NCI-H1694 (cell line): ENCODE measurements around the gene CSHL1.
"Not testable (repeated sequence)": the region's sequence is repeated elsewhere in the genome, so short reads cannot be mapped to it uniquely, and the experiment has no call there.

Source experiments
- DNase-seq: peaks from one replicate; lab custom pipeline; 2025; lab: John Stamatoyannopoulos, UW

CSHL1 gene

DNA sequence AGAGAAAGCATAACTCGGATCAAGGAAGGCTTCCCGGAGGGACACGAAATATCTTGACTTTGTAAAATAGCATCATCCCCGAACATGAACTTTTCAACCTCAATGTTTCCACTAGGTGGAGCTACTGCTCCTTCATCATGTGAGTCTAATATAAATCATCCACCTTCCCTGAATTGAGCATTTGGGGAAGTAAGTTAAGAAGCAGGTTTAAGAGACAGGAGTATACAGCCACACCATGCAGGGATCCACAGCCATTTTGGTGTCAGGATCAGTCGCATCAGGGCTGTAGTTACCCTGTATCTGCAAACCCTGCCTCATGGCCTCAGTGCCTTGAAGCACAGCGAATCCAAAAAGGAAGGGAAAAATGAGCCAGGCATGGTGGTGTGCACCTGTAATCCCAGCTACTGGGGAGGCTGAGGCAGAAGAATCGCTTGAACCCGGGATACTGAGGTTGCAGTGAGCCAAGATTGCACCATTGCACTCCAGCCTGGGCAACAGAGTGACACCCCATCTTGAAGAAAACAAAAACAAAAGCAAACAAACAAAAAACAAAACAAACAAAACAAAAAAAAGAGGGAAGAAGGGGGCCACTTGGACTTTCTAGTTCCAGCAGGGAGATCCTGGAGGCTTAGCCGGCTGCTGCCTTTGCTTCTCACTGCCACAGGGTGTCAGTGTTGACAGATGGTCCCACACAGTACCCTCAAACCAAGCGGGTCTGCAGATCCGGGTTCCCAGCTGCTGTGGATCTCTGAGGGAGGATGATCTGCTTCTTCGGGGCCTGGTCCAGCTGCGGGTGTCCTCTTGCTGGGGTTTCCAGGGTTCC lies 21.8 kb downstream of the CSHL1 start:
- DNase-seq = peak; percentile 64

- DNase-seq = not testable (repeated sequence)
Observed at GRCh38 chr17:63885119-63885518, 25.9 kb downstream of the CSHL1 start.

DNA sequence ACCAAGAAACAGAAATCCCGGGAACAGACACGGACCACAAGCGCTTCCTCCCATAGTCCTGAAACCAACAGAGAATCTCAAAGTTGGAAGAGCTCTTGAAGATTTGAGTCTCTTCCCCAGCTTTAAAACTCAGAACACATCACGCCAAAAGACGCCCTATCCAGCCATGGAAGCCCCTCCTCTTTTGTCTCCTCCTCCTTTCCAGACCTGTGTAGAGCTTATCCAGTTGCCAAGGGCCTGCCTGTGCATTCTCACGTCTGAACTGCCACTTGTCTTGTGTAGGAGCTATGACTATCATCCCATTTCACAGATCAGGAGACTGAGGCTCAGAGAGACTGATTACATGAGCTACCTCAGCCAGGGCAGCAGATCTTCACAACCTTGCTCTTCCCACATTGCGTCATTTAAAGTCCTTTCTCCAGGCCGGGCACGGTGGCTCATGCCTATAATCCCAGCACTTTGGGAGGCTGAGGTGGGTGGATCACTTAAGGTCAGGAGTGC lies 28.4 kb downstream of the CSHL1 start:
- not testable (repeated sequence) for DNase-seq

- DNase-seq = peak; percentile 14
Observed at GRCh38 chr17:63881935-63882601, 29.0 kb downstream of the CSHL1 start, which contains the start of gene GH2. GH2 (minus strand) TSS chr17:63881944; CDS start chr17:63881801, 143 bp downstream.

GRCh38 chr17:63881337-63881736 lies 29.7 kb downstream of the CSHL1 start:
- DNase-seq = not testable (repeated sequence)

GRCh38 chr17:63880706-63881105 lies 30.4 kb downstream of the CSHL1 start:
- no peak for DNase-seq

DNA sequence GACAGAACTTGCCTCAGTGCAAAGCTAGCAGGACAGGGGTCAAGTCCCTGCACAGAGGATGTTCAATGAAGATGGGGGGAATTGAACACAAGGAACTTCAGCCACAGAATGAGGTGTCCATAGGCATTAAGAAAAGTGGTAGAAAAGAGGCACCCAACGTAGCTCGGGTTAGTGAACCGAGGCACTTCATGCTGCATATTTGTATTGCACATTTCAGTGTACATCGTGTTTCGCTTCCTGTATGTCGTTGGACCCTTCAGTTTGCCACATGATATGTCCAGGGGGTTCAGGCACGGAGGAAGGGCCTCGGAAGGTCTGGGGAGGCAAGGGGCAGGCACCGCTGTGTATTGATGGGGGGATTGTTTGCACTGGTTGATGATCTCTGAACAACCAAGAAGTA lies 32.6 kb downstream of the CSHL1 start:
- DNase-seq = not testable (repeated sequence)

- not testable (repeated sequence) for DNase-seq
Observed at GRCh38 chr17:63874693-63875092, 36.4 kb downstream of the CSHL1 start.

- DNase-seq = not testable (repeated sequence)
Observed at GRCh38 chr17:63874061-63874626, 36.9 kb downstream of the CSHL1 start.

- DNase-seq = not testable (repeated sequence)
Observed at GRCh38 chr17:63873577-63873976, 37.5 kb downstream of the CSHL1 start, which contains the start of gene CSH2. CSH2 (minus strand) TSS chr17:63873677; CDS start chr17:63873614, 63 bp downstream.

GRCh38 chr17:63871646-63872365 lies 39.3 kb downstream of the CSHL1 start:
- not testable (repeated sequence) for DNase-seq

- DNase-seq = not testable (repeated sequence)
Observed at GRCh38 chr17:63870292-63870665, 40.8 kb downstream of the CSHL1 start.

DNA sequence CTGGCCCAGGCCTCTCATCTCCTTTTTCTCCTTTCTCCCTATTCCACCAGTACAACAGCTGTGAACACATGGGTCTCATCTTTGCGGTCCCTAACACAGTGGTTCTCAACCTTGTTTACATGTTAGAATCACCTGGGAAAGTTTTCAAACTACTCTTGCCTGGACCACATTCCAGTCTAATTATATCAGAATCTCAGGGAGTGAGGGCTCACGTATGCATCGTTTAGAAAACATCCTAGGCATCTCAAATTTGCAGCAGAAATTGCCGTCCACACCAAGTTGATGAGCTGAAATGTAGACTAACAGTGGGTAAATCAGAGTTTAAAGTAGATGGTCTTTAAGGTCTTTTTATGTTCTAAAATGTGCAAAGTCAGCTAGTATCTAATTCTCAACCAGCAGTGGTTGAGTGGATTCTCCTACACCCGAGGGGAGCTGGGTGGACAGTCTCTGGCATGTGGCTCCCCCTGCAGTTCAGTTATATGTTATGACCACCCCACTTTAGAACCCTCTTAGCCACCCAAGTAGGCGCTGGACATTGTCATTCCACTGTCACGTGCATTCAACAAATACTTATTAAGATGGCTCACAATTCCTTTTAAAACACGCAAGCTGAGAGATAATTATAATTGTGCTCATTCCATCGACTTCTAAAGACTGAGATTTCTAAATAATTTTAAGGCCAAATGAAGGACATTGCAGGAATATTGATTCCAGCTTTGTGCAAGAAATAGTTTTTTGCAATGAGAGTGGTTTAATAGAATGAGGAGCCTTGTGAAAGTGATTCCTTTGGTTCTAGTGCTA lies 41.4 kb downstream of the CSHL1 start:
- not testable (repeated sequence) for DNase-seq

GRCh38 chr17:63866625-63867024 lies 44.4 kb downstream of the CSHL1 start:
- not testable (repeated sequence) for DNase-seq
